ENCODE data around the gene KLHL28. TPM values are rescaled to one million over a fixed set of nuclear protein-coding genes. Genes with fewer than 3 reads are reported as not detected.
A peak's percentile ranks its signal among the peaks of the same experiment; 100 is the strongest.

The KLHL28 gene
- total RNA-seq, 4 donors from 2014 or later: 1.00 to 22.1 (median 15.3) TPM

GRCh38 chr14:44912041-44912869 is 49.5 kb downstream of the KLHL28 start:
- H3K27me3 ChIP-seq: peaks cover 35% of the 10 kb centered on the region
- in situ Hi-C loops (cut with MboI; ENCODE audit: low pct_ligation_motif_present in 1 of 4, low pct_unique_long_range_greater_than_20kb in 1 of 4, low sequenced_read_pairs in 3 of 4) (loop anchor here in 2 of 4 donors (25.0 kb wide), 1 partner anchor 350 kb away; the partner anchor contains the start of gene MIS18BP1 (in 2 of the 2)), intact Hi-C loops (cut with DNase I; ENCODE audit: low total_unique reads) (loop anchor here (10.0 kb wide), 1 partner anchor 353 kb away; no protein-coding TSS in a partner anchor)
- peaks cover 0 to 12% (median 0%) of the 10 kb centered on the region in 4 donors for H3K4me1 ChIP-seq
- no peak overlapping the region for H3K27ac ChIP-seq
- H3K4me3 ChIP-seq: peak overlapping the region; percentile 28 to 56 (median 38)
- no peak for DNase-seq
- H3K9me3 ChIP-seq: no peaks in the 10 kb centered on the region
- H3K36me3 ChIP-seq: no peaks in the 10 kb centered on the region
- TF ChIP-seq POLR2AphosphoS5 (IDR thresholded peaks at IDR 0.05) (no peak), EP300 (IDR thresholded peaks at IDR 0.05; ENCODE audit: low read depth) (no peak), CTCF (IDR thresholded peaks at IDR 0.05) (no peak), POLR2A (IDR thresholded peaks at IDR 0.05) (no peak)
- WGBS, 2 donors (ENCODE audit: low coverage in 1 of 2): 30 to 47% methylated on average over 2 to 55 of the region's 69 CpGs

GRCh38 chr14:44910821-44911220 is 50.9 kb downstream of the KLHL28 start:
- Histone ChIP-seq H3K27me3 (peaks cover 35% of the 10 kb centered on the region), H3K9me3 (no peaks in the 10 kb centered on the region), H3K36me3 (no peaks in the 10 kb centered on the region), H3K4me3 (no peak overlapping the region), H3K27ac (no peak overlapping the region), H3K4me1 (peaks cover 0 to 12% (median 0%) of the 10 kb centered on the region in 4 donors)
- intact Hi-C loops (cut with DNase I; ENCODE audit: low total_unique reads) (loop anchor here (10.0 kb wide), 1 partner anchor 354 kb away; no protein-coding TSS in a partner anchor), in situ Hi-C loops (cut with MboI; ENCODE audit: low pct_ligation_motif_present in 1 of 4, low pct_unique_long_range_greater_than_20kb in 1 of 4, low sequenced_read_pairs in 3 of 4) (loop anchor here in 2 of 4 donors (25.0 kb wide), 1 partner anchor 351 kb away; the partner anchor contains the start of gene MIS18BP1 (in 2 of the 2))
- WGBS, 2 donors (ENCODE audit: low coverage in 1 of 2): 86 to 95% methylated on average over 2 of the region's 2 CpGs
- TF ChIP-seq CTCF (IDR thresholded peaks at IDR 0.05) (no peak), POLR2A (IDR thresholded peaks at IDR 0.05) (no peak), EP300 (IDR thresholded peaks at IDR 0.05; ENCODE audit: low read depth) (no peak)
- DNase-seq: no peak

GRCh38 chr14:44901696-44902095 is 60.1 kb downstream of the KLHL28 start:
- Histone ChIP-seq H3K4me3 (no peak overlapping the region), H3K27ac (no peak overlapping the region), H3K36me3 (peaks cover 0 to 8% (median 0%) of the 10 kb centered on the region in 4 donors), H3K4me1 (peaks cover 0 to 15% (median 0%) of the 10 kb centered on the region in 4 donors), H3K27me3 (no peaks in the 10 kb centered on the region), H3K9me3 (no peaks in the 10 kb centered on the region)
- DNase-seq: no peak
- in situ Hi-C loops (cut with MboI; ENCODE audit: low pct_ligation_motif_present in 1 of 4, low pct_unique_long_range_greater_than_20kb in 1 of 4, low sequenced_read_pairs in 3 of 4): loop anchor here (10.0 to 25.0 kb wide), 3 partner anchors 63 to 363 kb away; partner anchors contain the start of genes MIS18BP1 (in 2 of the 4), KLHL28 (in 1 of the 4) and TOGARAM1 (in 1 of the 4)
- TF ChIP-seq EP300 (IDR thresholded peaks at IDR 0.05; ENCODE audit: low read depth) (no peak), POLR2AphosphoS5 (IDR thresholded peaks at IDR 0.05) (peak in 1 of 3 donors; percentile 41)
- intact Hi-C loops (cut with DNase I; ENCODE audit: low total_unique reads): no loop called here
- WGBS, 2 donors (ENCODE audit: low coverage in 1 of 2): 22 to 59% methylated on average over 2 of the region's 2 CpGs

GRCh38 chr14:44898551-44898950 is 63.2 kb downstream of the KLHL28 start:
- DNase-seq: no peak
- Histone ChIP-seq H3K9me3 (no peaks in the 10 kb centered on the region), H3K4me3 (peak overlapping the region in 3 of 4 donors; percentile 72 to 96 (median 90)), H3K4me1 (peaks cover 0 to 21% (median 5%) of the 10 kb centered on the region in 4 donors), H3K27ac (peak overlapping the region; percentile 97 to 100 (median 99)), H3K36me3 (no peaks in the 10 kb centered on the region), H3K27me3 (no peaks in the 10 kb centered on the region)
- no peak for TF ChIP-seq POLR2AphosphoS5 (IDR thresholded peaks at IDR 0.05)
- no peak for TF ChIP-seq POLR2A (IDR thresholded peaks at IDR 0.05)
- TF ChIP-seq EP300 (IDR thresholded peaks at IDR 0.05; ENCODE audit: low read depth): no peak
- no peak for TF ChIP-seq CTCF (IDR thresholded peaks at IDR 0.05)
- in situ Hi-C loops (cut with MboI; ENCODE audit: low pct_ligation_motif_present in 1 of 4, low pct_unique_long_range_greater_than_20kb in 1 of 4, low sequenced_read_pairs in 3 of 4): no loop called here
- intact Hi-C loops (cut with DNase I; ENCODE audit: low total_unique reads): no loop called here
- 28 to 45% methylated on average over 6 of the region's 6 CpGs for WGBS, 2 donors (ENCODE audit: low coverage in 1 of 2)
